ENCODE measurements around the gene TEX11.

The TEX11 gene

DNA sequence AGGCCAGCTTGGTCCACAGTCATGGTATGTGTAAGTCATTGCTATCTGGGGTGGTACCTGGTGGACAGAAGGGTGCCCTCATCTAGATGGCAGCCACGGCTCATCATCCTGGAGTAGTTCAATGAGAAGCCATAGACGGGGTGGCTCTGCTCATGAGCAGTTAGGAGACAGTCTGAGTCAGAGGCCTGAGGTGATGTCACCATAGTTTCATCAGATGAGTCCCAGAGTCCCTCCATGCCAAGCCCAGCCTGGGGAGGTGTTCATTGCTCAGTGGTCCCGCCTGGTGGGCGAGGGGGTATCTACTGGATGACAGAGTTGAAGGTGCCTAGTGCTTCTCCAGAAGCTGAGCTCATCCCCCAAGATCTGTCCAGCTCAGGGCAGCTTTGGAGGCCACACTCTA is 414.1 kb downstream of the TEX11 start:
- no peak overlapping the region for H3K27ac ChIP-seq
- H3K36me3 ChIP-seq = no peaks in the 10 kb centered on the region
- no peaks in the 10 kb centered on the region for H3K27me3 ChIP-seq
- no peaks in the 10 kb centered on the region for H3K4me1 ChIP-seq (ENCODE audit: control insufficient read depth in 1 of 2, insufficient read depth in 1 of 2, low read depth in 1 of 2, low read length in 1 of 2)
- no peak overlapping the region for H3K4me3 ChIP-seq (ENCODE audit: low read depth in 1 of 2, low read length in 1 of 2)
- no peak for TF ChIP-seq CTCF (IDR thresholded peaks at IDR 0.05)
- no peaks in the 10 kb centered on the region for H3K9me3 ChIP-seq

- TF ChIP-seq CTCF (IDR thresholded peaks at IDR 0.05) = no peak
- H3K27ac ChIP-seq = no peak overlapping the region
- H3K4me3 ChIP-seq (ENCODE audit: low read depth in 1 of 2, low read length in 1 of 2) = no peak overlapping the region
- no peaks in the 10 kb centered on the region for H3K36me3 ChIP-seq
- H3K27me3 ChIP-seq = no peaks in the 10 kb centered on the region
- H3K4me1 ChIP-seq (ENCODE audit: control insufficient read depth in 1 of 2, insufficient read depth in 1 of 2, low read depth in 1 of 2, low read length in 1 of 2) = no peaks in the 10 kb centered on the region
- H3K9me3 ChIP-seq = no peaks in the 10 kb centered on the region
These were observed 419.7 kb downstream of the TEX11 start for GRCh38 chrX:70488856-70489255.

DNA sequence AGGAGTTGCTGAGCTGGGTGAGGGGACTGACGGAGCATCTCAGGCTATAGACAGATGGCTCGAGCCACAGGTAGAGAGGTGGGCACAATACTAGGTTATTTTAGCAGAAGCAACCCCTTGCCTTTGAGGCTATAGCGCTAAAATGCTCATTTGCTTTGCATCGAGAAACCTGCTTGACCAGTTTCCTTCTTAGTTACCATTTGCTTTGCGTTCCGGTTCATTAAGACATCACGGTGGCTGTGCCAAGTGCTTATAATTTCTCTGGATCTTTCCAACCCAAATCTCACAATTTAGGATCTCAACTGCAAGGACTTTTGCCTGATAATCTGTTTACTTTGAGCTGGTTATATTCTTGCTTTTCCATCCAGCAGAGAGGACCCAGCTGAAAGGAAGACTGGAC is 423.0 kb downstream of the TEX11 start:
- no peaks in the 10 kb centered on the region for H3K27me3 ChIP-seq
- no peaks in the 10 kb centered on the region for H3K36me3 ChIP-seq
- no peak overlapping the region for H3K27ac ChIP-seq
- no peaks in the 10 kb centered on the region for H3K4me1 ChIP-seq (ENCODE audit: control insufficient read depth in 1 of 2, insufficient read depth in 1 of 2, low read depth in 1 of 2, low read length in 1 of 2)
- no peaks in the 10 kb centered on the region for H3K9me3 ChIP-seq
- TF ChIP-seq CTCF (IDR thresholded peaks at IDR 0.05) = no peak
- no peak overlapping the region for H3K4me3 ChIP-seq (ENCODE audit: low read depth in 1 of 2, low read length in 1 of 2)

- Histone ChIP-seq H3K27ac (no peak overlapping the region), H3K36me3 (no peaks in the 10 kb centered on the region), H3K4me3 (ENCODE audit: low read depth in 1 of 2, low read length in 1 of 2) (no peak overlapping the region), H3K27me3 (no peaks in the 10 kb centered on the region), H3K9me3 (no peaks in the 10 kb centered on the region), H3K4me1 (ENCODE audit: control insufficient read depth in 1 of 2, insufficient read depth in 1 of 2, low read depth in 1 of 2, low read length in 1 of 2) (no peaks in the 10 kb centered on the region)
- no peak for TF ChIP-seq CTCF (IDR thresholded peaks at IDR 0.05)
These were observed 426.2 kb downstream of the TEX11 start for GRCh38 chrX:70482300-70482699.

GRCh38 chrX:70481471-70482270 is 426.8 kb downstream of the TEX11 start:
- Histone ChIP-seq H3K9me3 (no peaks in the 10 kb centered on the region), H3K4me3 (ENCODE audit: low read depth in 1 of 2, low read length in 1 of 2) (no peak overlapping the region), H3K27ac (no peak overlapping the region), H3K4me1 (ENCODE audit: control insufficient read depth in 1 of 2, insufficient read depth in 1 of 2, low read depth in 1 of 2, low read length in 1 of 2) (no peaks in the 10 kb centered on the region), H3K36me3 (no peaks in the 10 kb centered on the region), H3K27me3 (no peaks in the 10 kb centered on the region)
- TF ChIP-seq CTCF (IDR thresholded peaks at IDR 0.05) = no peak
